HepG2 (cell line): ENCODE data around the gene PRSS33. TPM values are rescaled to one million over a fixed set of nuclear protein-coding genes. Genes with fewer than 3 reads are reported as not detected.

Source experiments
- BCL6 ChIP-seq: IDR thresholded peaks from 2 replicates; pipeline ENCODE4 v1.6.1; 2016; ENCODE audit warnings: missing genetic modification reagents, missing compliant biosample characterization
- BORCS8-MEF2B ChIP-seq: sonication (generic); formaldehyde crosslinking; IDR thresholded peaks from 2 replicates; pipeline ENCODE4 v1.8.0; 2022; ENCODE audit warnings: mild to moderate bottlenecking, missing genetic modification reagents
- EED ChIP-seq: sonication (generic); formaldehyde crosslinking; IDR thresholded peaks from 2 replicates; pipeline ENCODE4 v1.5.0; 2020; ENCODE audit warnings: mild to moderate bottlenecking, missing genetic modification reagents
- ESRRA ChIP-seq: sonication (generic); formaldehyde crosslinking; IDR thresholded peaks from 2 replicates; pipeline ENCODE4 v1.5.1; 2020; ENCODE audit warnings: mild to moderate bottlenecking, low read depth, missing genetic modification reagents
- KLF15 ChIP-seq: sonication (generic); formaldehyde crosslinking; IDR thresholded peaks from 2 replicates; pipeline ENCODE4 v1.8.1; 2023; ENCODE audit warnings: borderline replicate concordance, mild to moderate bottlenecking, inconsistent platforms, missing genetic modification reagents, mixed read lengths
- KLF6 ChIP-seq: IDR thresholded peaks from 2 replicates; pipeline ENCODE4 v1.8.0; 2016; ENCODE audit warnings: missing biosample characterization, missing genetic modification reagents
- MAZ ChIP-seq, 2 experiments: sonication (generic) in 1 of 2; formaldehyde crosslinking in 1 of 2; IDR thresholded peaks; 2 replicates each; pipeline versions ENCODE4 v1.5.0 to v1.6.1; 2012 to 2020; ENCODE audit warnings: low read depth in 2 of 2, mild to moderate bottlenecking in 2 of 2, borderline replicate concordance in 1 of 2, improper control_type of control experiment in 1 of 2, low read length in 1 of 2, missing genetic modification reagents in 1 of 2, moderate library complexity in 1 of 2
- MED8 ChIP-seq: sonication (generic); formaldehyde crosslinking; IDR thresholded peaks from 2 replicates; pipeline ENCODE4 v1.8.1; 2023; ENCODE audit warnings: mild to moderate bottlenecking, missing genetic modification reagents; ENCODE audit not compliant: insufficient replicate concordance
- MTA3 ChIP-seq: sonication (generic); formaldehyde crosslinking; IDR thresholded peaks from 2 replicates; pipeline ENCODE4 v1.4.0; 2020; ENCODE audit warnings: missing genetic modification reagents
- MTF2 ChIP-seq: sonication (generic); formaldehyde crosslinking; IDR thresholded peaks from 2 replicates; pipeline ENCODE4 v1.5.0; 2020; ENCODE audit warnings: missing genetic modification reagents, borderline replicate concordance
- MYC ChIP-seq: sonication (generic); formaldehyde crosslinking; IDR thresholded peaks from 2 replicates; pipeline ENCODE4 v1.9.0; 2021; ENCODE audit warnings: missing genetic modification reagents, borderline replicate concordance
- NRL ChIP-seq: sonication (generic); formaldehyde crosslinking; IDR thresholded peaks from 2 replicates; pipeline ENCODE4 v1.5.0; 2020; ENCODE audit warnings: missing genetic modification reagents, mild to moderate bottlenecking, moderate library complexity, borderline replicate concordance
- PAXIP1 ChIP-seq: sonication (generic); formaldehyde crosslinking; conservative IDR thresholded peaks from 2 replicates; pipeline ENCODE4 v1.4.0; 2020; ENCODE audit warnings: mild to moderate bottlenecking, missing genetic modification reagents, moderate library complexity
- RXRA ChIP-seq: sonication (generic); formaldehyde crosslinking; IDR thresholded peaks from 2 replicates; pipeline ENCODE4 v1.5.1; 2020; ENCODE audit warnings: missing genetic modification reagents
- SAP130 ChIP-seq: IDR thresholded peaks from 2 replicates; pipeline ENCODE4 v1.6.1; 2016; ENCODE audit warnings: low read depth
- SNAPC2 ChIP-seq: sonication (generic); formaldehyde crosslinking; IDR thresholded peaks from 2 replicates; pipeline ENCODE4 v1.8.1; 2022; ENCODE audit warnings: mild to moderate bottlenecking, missing genetic modification reagents
- SOX6 ChIP-seq, 2 experiments: fragments of 450-650 bp in 1 of 2; sonication (generic) in 1 of 2; formaldehyde crosslinking in 1 of 2; IDR thresholded peaks; 2 replicates each; pipeline versions ENCODE4 v1.4.0 to v1.6.1; 2017 to 2020; ENCODE audit warnings: antibody characterized with exemption in 1 of 2, mild to moderate bottlenecking in 1 of 2, missing genetic modification reagents in 1 of 2
- SP4 ChIP-seq: sonication (generic); formaldehyde crosslinking; IDR thresholded peaks from 2 replicates; pipeline ENCODE4 v1.8.1; 2023; ENCODE audit warnings: mild to moderate bottlenecking, missing genetic modification reagents
- TBP ChIP-seq: sonication (generic); formaldehyde crosslinking; IDR thresholded peaks from 2 replicates; pipeline ENCODE4 v1.5.0; 2020; ENCODE audit warnings: missing genetic modification reagents
- TCF12 ChIP-seq, 2 experiments: fragments of 450-650 bp in 1 of 2; sonication (generic) in 1 of 2; formaldehyde crosslinking in 1 of 2; IDR thresholded peaks; 2 replicates each; pipeline versions ENCODE4 v1.6.1 to v1.8.0; 2017 to 2022; ENCODE audit warnings: antibody characterized with exemption in 1 of 2, mild to moderate bottlenecking in 1 of 2, missing genetic modification reagents in 1 of 2, moderate library complexity in 1 of 2
- TEAD2 ChIP-seq: sonication (generic); formaldehyde crosslinking; IDR thresholded peaks from 2 replicates; pipeline ENCODE4 v1.9.0; 2021; ENCODE audit warnings: missing genetic modification reagents
- THYN1 ChIP-seq: sonication (generic); formaldehyde crosslinking; IDR thresholded peaks from 2 replicates; pipeline ENCODE4 v1.8.1; 2023; ENCODE audit warnings: low read depth, mild to moderate bottlenecking, moderate library complexity, missing genetic modification reagents, borderline replicate concordance
- ZBTB7B ChIP-seq: sonication (generic); formaldehyde crosslinking; IDR thresholded peaks from 2 replicates; pipeline ENCODE4 v1.4.0; 2020; ENCODE audit warnings: missing genetic modification reagents
- ZEB1 ChIP-seq: IDR thresholded peaks from 2 replicates; pipeline ENCODE4 v1.6.1; 2012; ENCODE audit warnings: mild to moderate bottlenecking, low read depth, inconsistent platforms; ENCODE audit not compliant: insufficient replicate concordance
- ZNF17 ChIP-seq: sonication (generic); formaldehyde crosslinking; IDR thresholded peaks from 2 replicates; pipeline ENCODE4 v1.5.0; 2020; ENCODE audit warnings: mild to moderate bottlenecking, missing genetic modification reagents
- ZNF7 ChIP-seq: IDR thresholded peaks from 2 replicates; pipeline ENCODE4 v1.6.1; 2016; ENCODE audit warnings: missing biosample characterization, missing genetic modification reagents
- ZNF713 ChIP-seq: sonication (generic); formaldehyde crosslinking; IDR thresholded peaks from 2 replicates; pipeline ENCODE4 v1.4.0; 2020; ENCODE audit warnings: mild to moderate bottlenecking, missing genetic modification reagents
- ZNF83 ChIP-seq: sonication (generic); formaldehyde crosslinking; IDR thresholded peaks from 2 replicates; pipeline ENCODE4 v1.4.0; 2020; ENCODE audit warnings: missing genetic modification reagents, mild to moderate bottlenecking, borderline replicate concordance
- polyA plus RNA-seq, 8 experiments: library from polyadenylated mRNA; depleted of rRNA in 3 of 8; stranded (reverse) in 7 of 8; unstranded in 1 of 8; fragments of >200 nt; fragmentation: Illumina TruSeq in 4 of 8; extraction: Trizol in 4 of 8; gene quantifications; 2 replicates each; pipeline versions ENCODE4 v1.2.1 to v1.2.3, GENCODE V29; 2011 to 2016; ENCODE audit warnings: low read depth in 4 of 8, missing spikeins in 1 of 8, mixed read lengths in 1 of 8; ENCODE audit not compliant: insufficient read depth in 1 of 8
- total RNA-seq, 5 experiments: library from RNA; depleted of rRNA; stranded (reverse); fragments of >200 nt; fragmentation: Illumina TruSeq; extraction: Trizol; gene quantifications; 2 replicates each; pipeline ENCODE4 v1.2.3, GENCODE V29; 2016; ENCODE audit warnings: low read depth in 1 of 5

Gene PRSS33
- total and polyA plus RNA-seq, 2 of the 13 experiments (the other 11 are each of a cell fraction or from before 2014, with no cell fraction given) = not detected

- peak; percentile 79 for TF ChIP-seq MYC (CRISPR knock-in tag)
- TF ChIP-seq TEAD2 = no peak
- TF ChIP-seq ESRRA (CRISPR knock-in tag) = 0 out of 2 replicates have a peak, but pooled peaks have one; percentile 8
- TF ChIP-seq ZNF7 (CRISPR knock-in tag) = no peak
- TF ChIP-seq TCF12 (IDR thresholded peaks at IDR 0.05) = no peak
- no peak for TF ChIP-seq TCF12 (CRISPR knock-in tag; IDR thresholded peaks at IDR 0.05)
- peak; percentile 64 for TF ChIP-seq SAP130 (CRISPR knock-in tag)
- no peak for TF ChIP-seq SOX6 (IDR thresholded peaks at IDR 0.05)
- no peak for TF ChIP-seq SOX6 (CRISPR knock-in tag; IDR thresholded peaks at IDR 0.05)
- TF ChIP-seq NRL = peak; percentile 74; the same call in 1 of the 2 replicates
- TF ChIP-seq EED (CRISPR knock-in tag) = no peak
- peak; percentile 37; the same call in 1 of the 2 replicates for TF ChIP-seq BCL6 (CRISPR knock-in tag)
- no peak; the same call in 1 of the 2 replicates for TF ChIP-seq MTA3 (CRISPR knock-in tag)
- TF ChIP-seq MAZ (IDR thresholded peaks at IDR 0.05; ENCODE audit: borderline replicate concordance, low read depth, low read length) = no peak
- 0 out of 2 replicates have a peak, but pooled peaks have one; percentile 17 for TF ChIP-seq MAZ (CRISPR knock-in tag; IDR thresholded peaks at IDR 0.05; ENCODE audit: low read depth)
- 0 out of 2 replicates have a peak, but pooled peaks have one; percentile 3 for TF ChIP-seq ZNF17 (CRISPR knock-in tag)
- TF ChIP-seq KLF15 (CRISPR knock-in tag) = 0 out of 2 replicates have a peak, but pooled peaks have one; percentile 51
- 0 out of 2 replicates have a peak, but pooled peaks have one; percentile 12 for TF ChIP-seq RXRA (CRISPR knock-in tag)
- TF ChIP-seq BORCS8-MEF2B (CRISPR knock-in tag) = peak; percentile 61
- no peak for TF ChIP-seq ZEB1
- 0 out of 2 replicates have a peak, but pooled peaks have one; percentile 35 for TF ChIP-seq KLF6 (CRISPR knock-in tag)
- 0 out of 2 replicates have a peak, but pooled peaks have one; percentile 36 for TF ChIP-seq MTF2 (CRISPR knock-in tag)
- TF ChIP-seq THYN1 = no peak
- TF ChIP-seq TBP (CRISPR knock-in tag) = no peak
- TF ChIP-seq ZNF83 (CRISPR knock-in tag) = no peak
- no peak for TF ChIP-seq PAXIP1 (CRISPR knock-in tag)
- peak; percentile 59; the same call in 1 of the 2 replicates for TF ChIP-seq SP4 (CRISPR knock-in tag)
- peak; percentile 82 for TF ChIP-seq ZBTB7B (CRISPR knock-in tag)
- no peak for TF ChIP-seq MED8 (CRISPR knock-in tag)
- peak; percentile 76; the same call in 1 of the 2 replicates for TF ChIP-seq SNAPC2 (CRISPR knock-in tag)
- peak; percentile 64; the same call in 1 of the 2 replicates for TF ChIP-seq ZNF713 (CRISPR knock-in tag)
Measured at GRCh38 chr16:2777231-2777902, 10.0 kb downstream of the PRSS33 start, which contains the start of gene ELOB (continued).
